ENCODE results near the gene AGAP1.

The AGAP1 gene

DNA sequence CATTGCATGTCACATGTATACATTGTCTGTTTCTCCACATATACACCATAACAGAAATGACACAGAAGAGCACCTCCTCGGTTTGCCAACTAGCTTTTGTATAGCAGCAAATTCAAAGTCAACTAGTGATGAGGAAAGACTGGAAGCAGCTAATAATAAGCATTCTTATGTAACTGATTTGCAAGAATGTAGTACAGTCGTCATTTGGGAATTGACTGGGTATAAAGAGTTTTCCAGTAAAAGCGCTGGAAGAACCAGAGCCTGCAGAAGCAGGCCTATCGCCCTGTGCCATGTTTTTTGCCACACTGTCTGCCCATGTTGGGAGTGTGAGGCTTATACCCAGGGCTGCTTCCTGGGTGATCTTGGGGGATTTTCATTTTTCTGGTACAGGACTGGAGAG, 363.8 kb downstream of the AGAP1 start:
- TF ChIP-seq, protein P1, sequence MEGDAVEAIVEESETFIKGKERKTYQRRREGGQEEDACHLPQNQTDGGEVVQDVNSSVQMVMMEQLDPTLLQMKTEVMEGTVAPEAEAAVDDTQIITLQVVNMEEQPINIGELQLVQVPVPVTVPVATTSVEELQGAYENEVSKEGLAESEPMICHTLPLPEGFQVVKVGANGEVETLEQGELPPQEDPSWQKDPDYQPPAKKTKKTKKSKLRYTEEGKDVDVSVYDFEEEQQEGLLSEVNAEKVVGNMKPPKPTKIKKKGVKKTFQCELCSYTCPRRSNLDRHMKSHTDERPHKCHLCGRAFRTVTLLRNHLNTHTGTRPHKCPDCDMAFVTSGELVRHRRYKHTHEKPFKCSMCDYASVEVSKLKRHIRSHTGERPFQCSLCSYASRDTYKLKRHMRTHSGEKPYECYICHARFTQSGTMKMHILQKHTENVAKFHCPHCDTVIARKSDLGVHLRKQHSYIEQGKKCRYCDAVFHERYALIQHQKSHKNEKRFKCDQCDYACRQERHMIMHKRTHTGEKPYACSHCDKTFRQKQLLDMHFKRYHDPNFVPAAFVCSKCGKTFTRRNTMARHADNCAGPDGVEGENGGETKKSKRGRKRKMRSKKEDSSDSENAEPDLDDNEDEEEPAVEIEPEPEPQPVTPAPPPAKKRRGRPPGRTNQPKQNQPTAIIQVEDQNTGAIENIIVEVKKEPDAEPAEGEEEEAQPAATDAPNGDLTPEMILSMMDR (IDR thresholded peaks at IDR 0.05): no peak
- no peak for DNase-seq (ENCODE audit: low spot score)
- H3K27ac ChIP-seq: no peak overlapping the region
- no peak overlapping the region for H3K4me3 ChIP-seq

- no peak overlapping the region for H3K27ac ChIP-seq
- DNase-seq (ENCODE audit: low spot score): no peak
- TF ChIP-seq, protein P1 (IDR thresholded peaks at IDR 0.05): no peak
Observed at GRCh38 chr2:235858881-235859280, 365.0 kb downstream of the AGAP1 start.

GRCh38 chr2:235859651-235860050, 365.8 kb downstream of the AGAP1 start:
- H3K4me3 ChIP-seq: no peak overlapping the region
- TF ChIP-seq, protein P1 (IDR thresholded peaks at IDR 0.05): no peak
- H3K27ac ChIP-seq: peak overlapping the region in 1 of 2 donors; percentile 12
- no peak for DNase-seq (ENCODE audit: low spot score)

More at GRCh38 chr2:235858881-235859280, 365.0 kb downstream of the AGAP1 start:
- no peak overlapping the region for H3K4me3 ChIP-seq

- H3K4me3 ChIP-seq: no peak overlapping the region
- DNase-seq (ENCODE audit: low spot score): no peak
- H3K27ac ChIP-seq: no peak overlapping the region
- TF ChIP-seq, protein P1 (IDR thresholded peaks at IDR 0.05): no peak
Observed at GRCh38 chr2:235860111-235860510, 366.3 kb downstream of the AGAP1 start.

DNA sequence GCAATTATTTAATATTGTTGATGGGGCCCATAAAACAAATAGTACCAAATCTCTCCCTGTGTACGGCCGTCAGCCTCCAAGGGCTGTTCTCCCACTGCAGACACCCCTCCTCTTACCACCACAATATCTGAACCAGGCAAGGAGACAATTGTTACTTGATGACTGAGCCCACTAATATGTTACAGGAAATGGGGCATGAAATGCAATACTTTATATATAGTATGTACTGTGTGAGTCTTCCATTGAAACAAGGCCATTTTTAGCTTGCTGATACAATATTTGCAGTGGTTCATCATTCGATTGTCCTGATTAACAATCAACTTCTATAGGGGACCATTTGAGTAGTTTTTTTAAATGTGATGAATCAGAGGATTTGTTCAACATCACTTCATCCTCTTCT, 367.0 kb downstream of the AGAP1 start:
- Histone ChIP-seq H3K27ac (no peak overlapping the region), H3K4me3 (no peak overlapping the region)
- DNase-seq (ENCODE audit: low spot score): no peak
- TF ChIP-seq, protein P1 (IDR thresholded peaks at IDR 0.05): no peak

- TF ChIP-seq, protein P1 (IDR thresholded peaks at IDR 0.05): no peak
- Histone ChIP-seq H3K4me3 (no peak overlapping the region), H3K27ac (no peak overlapping the region)
- no peak for DNase-seq (ENCODE audit: low spot score)
Observed at GRCh38 chr2:235861383-235861782, 367.5 kb downstream of the AGAP1 start.

DNA sequence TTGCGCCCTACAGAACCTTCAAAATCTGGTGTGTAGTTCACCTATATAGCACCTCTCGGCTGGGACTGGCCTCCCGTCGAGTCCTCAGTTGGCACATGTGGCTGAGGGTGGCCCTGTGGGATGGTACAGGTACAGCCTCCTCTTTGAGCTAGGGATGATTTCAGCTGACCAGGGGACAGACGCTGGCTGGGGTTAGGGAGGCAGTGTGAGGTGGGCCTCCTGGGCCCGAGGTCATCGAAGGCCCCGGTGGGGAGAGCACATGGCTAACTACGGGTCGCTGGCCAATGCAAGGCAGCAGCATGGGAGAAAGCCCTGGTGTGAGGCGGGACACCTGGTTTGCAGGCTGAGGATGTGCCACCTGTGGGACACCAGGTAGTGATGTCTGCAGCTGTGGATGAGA, 369.6 kb downstream of the AGAP1 start:
- TF ChIP-seq, protein P1 (IDR thresholded peaks at IDR 0.05): no peak
- no peak overlapping the region for H3K27ac ChIP-seq
- H3K4me3 ChIP-seq: no peak overlapping the region
- DNase-seq (ENCODE audit: low spot score): peak; percentile 67
